Measurements from ENCODE around the gene IMP3. TPM values are rescaled to one million over a fixed set of nuclear protein-coding genes. Genes with fewer than 3 reads are reported as not detected.
"Not testable (repeated sequence)": the region's sequence is repeated elsewhere in the genome, so short reads cannot be mapped to it uniquely, and the experiment has no call there.

The IMP3 gene
- polyA plus RNA-seq, 1 donor (not counting 4 experiments of a cell fraction or from before 2014, with no cell fraction given), result 70.4 TPM

DNA sequence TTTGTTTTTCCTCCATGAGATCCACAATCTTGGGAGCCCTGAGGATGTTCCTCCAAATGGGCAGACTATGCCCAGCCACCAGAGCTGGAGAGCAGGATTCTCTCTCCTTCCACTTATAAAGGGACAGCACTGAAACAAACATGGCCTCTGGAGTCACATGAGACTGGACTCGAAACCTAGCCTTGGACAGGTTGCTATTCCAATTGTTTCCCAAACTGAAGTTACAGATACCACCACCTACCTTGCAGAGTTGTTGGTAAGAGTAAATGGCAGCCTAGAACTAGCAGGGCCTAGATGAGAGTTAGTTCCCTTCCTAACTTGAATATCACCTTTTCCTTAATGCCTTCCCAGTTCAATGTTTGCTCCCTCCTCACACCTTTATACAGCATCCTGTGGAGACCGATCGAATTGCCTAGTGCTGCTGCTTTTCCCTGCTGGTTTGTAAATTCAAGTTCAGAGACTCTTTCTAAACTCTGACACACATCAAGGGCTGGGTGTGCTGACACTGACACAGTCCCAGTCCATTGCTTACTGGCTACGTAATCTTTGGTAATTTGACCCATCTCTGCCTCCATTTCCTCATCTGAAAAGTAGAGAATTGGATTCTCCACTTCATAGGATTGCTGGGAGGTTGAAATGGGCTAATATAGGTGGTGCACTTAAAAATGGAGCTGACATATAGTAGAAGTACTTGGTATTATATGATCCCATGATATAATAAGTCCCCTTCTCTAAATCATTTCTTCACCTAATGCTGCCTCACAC, 2.6 kb downstream of the IMP3 start:
- TF ChIP-seq EZH2 (IDR thresholded peaks at IDR 0.05; ENCODE audit: low read length), result no peak
- TF ChIP-seq, protein P1, sequence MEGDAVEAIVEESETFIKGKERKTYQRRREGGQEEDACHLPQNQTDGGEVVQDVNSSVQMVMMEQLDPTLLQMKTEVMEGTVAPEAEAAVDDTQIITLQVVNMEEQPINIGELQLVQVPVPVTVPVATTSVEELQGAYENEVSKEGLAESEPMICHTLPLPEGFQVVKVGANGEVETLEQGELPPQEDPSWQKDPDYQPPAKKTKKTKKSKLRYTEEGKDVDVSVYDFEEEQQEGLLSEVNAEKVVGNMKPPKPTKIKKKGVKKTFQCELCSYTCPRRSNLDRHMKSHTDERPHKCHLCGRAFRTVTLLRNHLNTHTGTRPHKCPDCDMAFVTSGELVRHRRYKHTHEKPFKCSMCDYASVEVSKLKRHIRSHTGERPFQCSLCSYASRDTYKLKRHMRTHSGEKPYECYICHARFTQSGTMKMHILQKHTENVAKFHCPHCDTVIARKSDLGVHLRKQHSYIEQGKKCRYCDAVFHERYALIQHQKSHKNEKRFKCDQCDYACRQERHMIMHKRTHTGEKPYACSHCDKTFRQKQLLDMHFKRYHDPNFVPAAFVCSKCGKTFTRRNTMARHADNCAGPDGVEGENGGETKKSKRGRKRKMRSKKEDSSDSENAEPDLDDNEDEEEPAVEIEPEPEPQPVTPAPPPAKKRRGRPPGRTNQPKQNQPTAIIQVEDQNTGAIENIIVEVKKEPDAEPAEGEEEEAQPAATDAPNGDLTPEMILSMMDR (optimal IDR thresholded peaks at IDR 0.05 in 1 of 3, IDR thresholded peaks at IDR 0.05 in 1 of 3, conservative IDR thresholded peaks at IDR 0.05 in 1 of 3; ENCODE audit: extremely low read depth in 1 of 3, insufficient read depth in 2 of 3, low read length in 3 of 3), result no peak
- Histone ChIP-seq H3K36me3 (ENCODE audit: control insufficient read depth in 2 of 2, extremely low read depth in 1 of 2, insufficient read depth in 2 of 2, low read length in 2 of 2) (peaks cover 0 to 3% of the 10 kb centered on the region in 2 experiments), H3K79me2 (ENCODE audit: control insufficient read depth, insufficient read depth, low read length) (peaks cover 34% of the 10 kb centered on the region), H3K4me1 (ENCODE audit: control insufficient read depth, extremely low read depth, insufficient read depth, low read length) (peaks cover 10% of the 10 kb centered on the region), H3K4me2 (ENCODE audit: control insufficient read depth, extremely low read depth, insufficient read depth, low read depth, low read length) (peak overlapping the region; percentile 100), H4K20me1 (ENCODE audit: control insufficient read depth, extremely low read depth, insufficient read depth, low read length) (peaks cover 9% of the 10 kb centered on the region), H3K27ac (ENCODE audit: control insufficient read depth, insufficient read depth, low read length) (no peak overlapping the region), H3K27me3 (ENCODE audit: control insufficient read depth, extremely low read depth, insufficient read depth, low read length) (no peaks in the 10 kb centered on the region), H3K9me3 (ENCODE audit: control insufficient read depth, low read depth, low read length) (no peaks in the 10 kb centered on the region), H2AFZ (ENCODE audit: control insufficient read depth, low read length) (no peak overlapping the region), H3K9ac (ENCODE audit: control insufficient read depth, extremely low read depth, insufficient read depth, low read length) (peak overlapping the region; percentile 94), H3K9me1 (ENCODE audit: control insufficient read depth, extremely low read depth, insufficient read depth, low read length) (no peaks in the 10 kb centered on the region), H3K4me3 (ENCODE audit: control insufficient read depth in 2 of 3, extremely low read depth in 1 of 3, insufficient read depth in 2 of 3, low read depth in 1 of 3, low read length in 3 of 3) (no peak overlapping the region)
- DNase-seq (ENCODE audit: low read depth, low spot score) (no peak), FAIRE-seq (no peak)
- dilution Hi-C loops (cut with MboI; ENCODE audit: extremely low pct_ligation_motif_present, low sequenced_read_pairs), result no loop called here

DNA sequence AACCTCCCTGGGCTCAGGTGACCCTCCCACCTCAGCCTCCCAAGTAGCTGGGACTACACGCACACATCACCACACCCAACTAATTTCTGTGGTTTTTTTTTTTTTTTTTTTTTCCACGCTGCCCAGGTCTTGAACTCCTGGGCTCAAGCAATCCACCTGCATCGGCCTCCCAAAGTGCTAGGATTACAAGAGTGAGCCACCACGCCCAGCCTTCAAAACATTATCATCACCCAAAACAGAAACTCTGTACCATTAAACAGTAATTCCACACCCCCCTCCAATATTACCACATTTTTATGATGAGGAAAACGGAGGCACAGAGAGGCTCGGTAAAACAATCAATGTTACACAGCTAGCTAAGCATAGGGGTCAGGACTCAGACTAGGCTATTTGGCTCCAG, 4.0 kb downstream of the IMP3 start:
- Histone ChIP-seq H3K4me3 (ENCODE audit: control insufficient read depth in 2 of 3, extremely low read depth in 1 of 3, insufficient read depth in 2 of 3, low read depth in 1 of 3, low read length in 3 of 3) (no peak overlapping the region), H2AFZ (ENCODE audit: control insufficient read depth, low read length) (no peak overlapping the region), H3K9me3 (ENCODE audit: control insufficient read depth, low read depth, low read length) (no peaks in the 10 kb centered on the region), H3K36me3 (ENCODE audit: control insufficient read depth in 2 of 2, extremely low read depth in 1 of 2, insufficient read depth in 2 of 2, low read length in 2 of 2) (peaks cover 0 to 3% of the 10 kb centered on the region in 2 experiments), H4K20me1 (ENCODE audit: control insufficient read depth, extremely low read depth, insufficient read depth, low read length) (peaks cover 9% of the 10 kb centered on the region), H3K27me3 (ENCODE audit: control insufficient read depth, extremely low read depth, insufficient read depth, low read length) (no peaks in the 10 kb centered on the region), H3K4me1 (ENCODE audit: control insufficient read depth, extremely low read depth, insufficient read depth, low read length) (peaks cover 15% of the 10 kb centered on the region), H3K27ac (ENCODE audit: control insufficient read depth, insufficient read depth, low read length) (no peak overlapping the region), H3K79me2 (ENCODE audit: control insufficient read depth, insufficient read depth, low read length) (peaks cover 34% of the 10 kb centered on the region), H3K9me1 (ENCODE audit: control insufficient read depth, extremely low read depth, insufficient read depth, low read length) (no peaks in the 10 kb centered on the region), H3K9ac (ENCODE audit: control insufficient read depth, extremely low read depth, insufficient read depth, low read length) (no peak overlapping the region), H3K4me2 (ENCODE audit: control insufficient read depth, extremely low read depth, insufficient read depth, low read depth, low read length) (no peak overlapping the region)
- TF ChIP-seq EZH2 (IDR thresholded peaks at IDR 0.05; ENCODE audit: low read length), result no peak
- TF ChIP-seq, protein P1 (optimal IDR thresholded peaks at IDR 0.05 in 1 of 3, IDR thresholded peaks at IDR 0.05 in 1 of 3, conservative IDR thresholded peaks at IDR 0.05 in 1 of 3; ENCODE audit: extremely low read depth in 1 of 3, insufficient read depth in 2 of 3, low read length in 3 of 3), result no peak
- dilution Hi-C loops (cut with MboI; ENCODE audit: extremely low pct_ligation_motif_present, low sequenced_read_pairs), result no loop called here
- FAIRE-seq (no peak), DNase-seq (ENCODE audit: low read depth, low spot score) (no peak)

DNA sequence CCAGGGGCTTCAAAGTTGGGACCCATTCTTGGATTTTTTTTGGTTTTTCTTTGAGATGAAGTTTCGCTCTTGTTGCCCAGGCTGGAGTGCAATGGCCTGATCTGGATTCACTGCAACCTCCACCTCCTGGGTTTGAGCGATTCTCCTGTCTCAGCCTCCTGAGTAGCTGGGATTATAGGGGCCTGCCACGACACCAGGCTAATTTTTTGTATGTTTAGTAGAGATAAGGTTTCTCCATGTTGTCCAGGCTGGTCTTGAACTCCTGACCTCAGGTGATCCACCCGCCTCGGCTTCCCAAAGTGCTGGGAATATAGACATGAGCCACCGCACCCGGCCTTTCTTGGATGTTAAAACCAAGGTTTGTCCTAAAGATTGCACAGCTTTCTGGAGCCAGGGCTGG, 6.1 kb downstream of the IMP3 start:
- H3K9me3 ChIP-seq (ENCODE audit: control insufficient read depth, low read depth, low read length); H4K20me1 ChIP-seq (ENCODE audit: control insufficient read depth, extremely low read depth, insufficient read depth, low read length); H3K9me1 ChIP-seq (ENCODE audit: control insufficient read depth, extremely low read depth, insufficient read depth, low read length); H3K4me3 ChIP-seq (ENCODE audit: control insufficient read depth in 2 of 3, extremely low read depth in 1 of 3, insufficient read depth in 2 of 3, low read depth in 1 of 3, low read length in 3 of 3); DNase-seq (ENCODE audit: low read depth, low spot score); H3K27ac ChIP-seq (ENCODE audit: control insufficient read depth, insufficient read depth, low read length); H3K36me3 ChIP-seq (ENCODE audit: control insufficient read depth in 2 of 2, extremely low read depth in 1 of 2, insufficient read depth in 2 of 2, low read length in 2 of 2); H2AFZ ChIP-seq (ENCODE audit: control insufficient read depth, low read length); H3K27me3 ChIP-seq (ENCODE audit: control insufficient read depth, extremely low read depth, insufficient read depth, low read length); FAIRE-seq; H3K4me2 ChIP-seq (ENCODE audit: control insufficient read depth, extremely low read depth, insufficient read depth, low read depth, low read length); dilution Hi-C loops (cut with MboI; ENCODE audit: extremely low pct_ligation_motif_present, low sequenced_read_pairs); H3K9ac ChIP-seq (ENCODE audit: control insufficient read depth, extremely low read depth, insufficient read depth, low read length): not testable (repeated sequence)
- Histone ChIP-seq H3K4me1 (ENCODE audit: control insufficient read depth, extremely low read depth, insufficient read depth, low read length) (peaks cover 15% of the 10 kb centered on the region), H3K79me2 (ENCODE audit: control insufficient read depth, insufficient read depth, low read length) (peaks cover 23% of the 10 kb centered on the region)
